HG02623 (cell line): ENCODE results near the gene NEIL3.

Experiments
- ATAC-seq: cut with Tn5 transposase; IDR thresholded peaks from one replicate; pipeline ENCODE4 v1.9.1; 2021; ENCODE audit warnings: moderate library complexity; ENCODE audit not compliant: unreplicated experiment

The NEIL3 gene

GRCh38 chr4:177405508-177405907, 95.8 kb downstream of the NEIL3 start:
- no peak for ATAC-seq

GRCh38 chr4:177408023-177408422, 98.3 kb downstream of the NEIL3 start:
- no peak for ATAC-seq

- ATAC-seq: no peak
Observed at GRCh38 chr4:177410566-177410965, 100.9 kb downstream of the NEIL3 start.

GRCh38 chr4:177411996-177412395, 102.3 kb downstream of the NEIL3 start:
- no peak for ATAC-seq
